ENCODE results near the gene AMH. TPM values are rescaled to one million over a fixed set of nuclear protein-coding genes. Genes with fewer than 3 reads are reported as not detected.

Gene AMH
- total RNA-seq, 1 donor from 2014 or later: 1.5 TPM

- DNase-seq (ENCODE audit: low spot score): no peak
- intact Hi-C loops (cut with DNase I): no loop called here
Measured at GRCh38 chr19:2232286-2233151, 16.6 kb upstream of the AMH start.

GRCh38 chr19:2233601-2234280 is 15.4 kb upstream of the AMH start:
- intact Hi-C loops (cut with DNase I): loop anchor here (1.0 kb wide), 1 partner anchor 31 kb away; no protein-coding TSS in a partner anchor
- DNase-seq (ENCODE audit: low spot score): no peak

- intact Hi-C loops (cut with DNase I): loop anchor here (1.0 to 5.0 kb wide), 2 partner anchors 29 to 82 kb away; no protein-coding TSS in a partner anchor
Measured at GRCh38 chr19:2234996-2235380, 14.1 kb upstream of the AMH start.

GRCh38 chr19:2235381-2236063 is 13.6 kb upstream of the AMH start:
- intact Hi-C loops (cut with DNase I): loop anchor here (1.0 to 5.0 kb wide), 4 partner anchors 34 to 82 kb away; partner anchors contain the start of gene DOT1L
- no peak for DNase-seq (ENCODE audit: low spot score)

More at GRCh38 chr19:2234996-2235380, 14.1 kb upstream of the AMH start:
- no peak for DNase-seq (ENCODE audit: low spot score)

DNA sequence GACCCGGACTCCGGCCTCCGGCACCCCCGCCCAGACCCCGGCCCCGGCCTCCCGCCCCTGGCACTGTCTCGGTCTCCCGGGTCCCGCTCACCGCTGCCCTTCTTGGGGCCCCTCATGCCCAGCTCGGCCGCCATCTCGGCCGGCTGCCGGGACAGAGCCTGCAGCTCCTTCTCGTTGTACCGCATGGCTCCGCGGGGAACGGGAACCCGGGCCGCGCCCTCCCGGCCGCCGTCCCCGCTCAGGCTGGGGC is 13.1 kb upstream of the AMH start:
- intact Hi-C loops (cut with DNase I): loop anchor here (1.0 to 5.0 kb wide), 4 partner anchors 33 to 81 kb away; partner anchors contain the start of gene DOT1L
- DNase-seq (ENCODE audit: low spot score): no peak

GRCh38 chr19:2236314-2237050 is 12.6 kb upstream of the AMH start, which contains the start of the genes PLEKHJ1 and SF3A2:
TSS of gene PLEKHJ1 (minus strand) at chr19:2236329. CDS start at chr19:2236248, 81 bp downstream.
TSS of gene SF3A2 (plus strand) at chr19:2236824. CDS start at chr19:2243419, 6,595 bp downstream.
- intact Hi-C loops (cut with DNase I): loop anchor here (1.0 to 5.0 kb wide), 4 partner anchors 33 to 81 kb away; partner anchors contain the start of gene DOT1L
- peak; percentile 98 for DNase-seq (ENCODE audit: low spot score)

- intact Hi-C loops (cut with DNase I): loop anchor here (2.0 to 5.0 kb wide), 2 partner anchors 74 to 80 kb away; partner anchors contain the start of gene DOT1L
- DNase-seq (ENCODE audit: low spot score): no peak
Measured at GRCh38 chr19:2237051-2237868, 11.9 kb upstream of the AMH start.

- DNase-seq (ENCODE audit: low spot score): no peak
- intact Hi-C loops (cut with DNase I): loop anchor here (2.0 to 5.0 kb wide), 2 partner anchors 75 to 79 kb away; partner anchors contain the start of gene DOT1L
Measured at GRCh38 chr19:2237869-2238153, 11.3 kb upstream of the AMH start.

DNA sequence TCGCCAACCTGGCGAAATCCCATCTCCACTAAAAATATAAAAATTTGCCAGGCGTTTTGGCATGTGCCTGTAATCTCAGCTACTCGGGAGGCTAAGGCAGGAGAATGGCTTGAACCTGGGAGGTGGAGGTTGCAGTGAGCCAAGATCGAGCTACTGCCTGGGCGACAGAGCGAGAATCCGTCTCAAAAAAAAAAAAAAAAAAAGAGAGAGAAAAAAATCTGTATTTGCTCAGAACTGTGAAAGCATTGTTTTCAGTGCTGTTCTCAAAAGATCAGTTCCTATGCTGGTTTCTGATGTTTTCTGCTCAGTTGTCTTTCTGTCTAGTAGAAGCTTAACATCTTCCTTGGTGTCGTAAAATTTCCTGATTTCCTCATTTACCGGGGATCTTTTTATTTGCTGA is 9.9 kb upstream of the AMH start:
- DNase-seq (ENCODE audit: low spot score): no peak
- intact Hi-C loops (cut with DNase I): loop anchor here (5.0 kb wide), 1 partner anchor 78 kb away; no protein-coding TSS in a partner anchor

GRCh38 chr19:2239771-2240770 is 9.1 kb upstream of the AMH start:
- intact Hi-C loops (cut with DNase I): loop anchor here (5.0 kb wide), 1 partner anchor 77 kb away; no protein-coding TSS in a partner anchor
- DNase-seq (ENCODE audit: low spot score): no peak

GRCh38 chr19:2240881-2241760 is 8.0 kb upstream of the AMH start:
- no peak for DNase-seq (ENCODE audit: low spot score)
- intact Hi-C loops (cut with DNase I): no loop called here

GRCh38 chr19:2242092-2242537 is 7.0 kb upstream of the AMH start:
- DNase-seq (ENCODE audit: low spot score): no peak
- intact Hi-C loops (cut with DNase I): no loop called here

DNA sequence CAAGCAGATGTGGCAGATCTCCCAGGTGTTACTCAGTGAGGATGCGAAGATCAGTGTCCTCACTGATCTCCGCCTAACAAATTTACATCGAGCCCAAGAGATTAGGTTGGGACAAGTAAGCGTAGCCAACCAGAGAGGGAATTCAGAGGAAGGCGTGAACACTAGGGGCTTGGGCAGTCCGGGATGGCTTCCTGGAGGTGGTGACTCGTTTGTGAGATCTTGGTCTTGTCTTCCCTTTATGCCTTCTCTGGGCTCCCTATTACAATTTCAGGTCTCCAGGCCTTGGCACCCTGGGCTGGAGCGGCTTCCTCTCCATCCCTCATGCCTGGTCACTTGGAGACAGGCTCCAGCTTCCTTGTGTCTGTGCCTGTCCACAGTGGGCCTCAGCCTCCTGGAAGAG is 6.3 kb upstream of the AMH start:
- no peak for DNase-seq (ENCODE audit: low spot score)
- intact Hi-C loops (cut with DNase I): no loop called here

DNA sequence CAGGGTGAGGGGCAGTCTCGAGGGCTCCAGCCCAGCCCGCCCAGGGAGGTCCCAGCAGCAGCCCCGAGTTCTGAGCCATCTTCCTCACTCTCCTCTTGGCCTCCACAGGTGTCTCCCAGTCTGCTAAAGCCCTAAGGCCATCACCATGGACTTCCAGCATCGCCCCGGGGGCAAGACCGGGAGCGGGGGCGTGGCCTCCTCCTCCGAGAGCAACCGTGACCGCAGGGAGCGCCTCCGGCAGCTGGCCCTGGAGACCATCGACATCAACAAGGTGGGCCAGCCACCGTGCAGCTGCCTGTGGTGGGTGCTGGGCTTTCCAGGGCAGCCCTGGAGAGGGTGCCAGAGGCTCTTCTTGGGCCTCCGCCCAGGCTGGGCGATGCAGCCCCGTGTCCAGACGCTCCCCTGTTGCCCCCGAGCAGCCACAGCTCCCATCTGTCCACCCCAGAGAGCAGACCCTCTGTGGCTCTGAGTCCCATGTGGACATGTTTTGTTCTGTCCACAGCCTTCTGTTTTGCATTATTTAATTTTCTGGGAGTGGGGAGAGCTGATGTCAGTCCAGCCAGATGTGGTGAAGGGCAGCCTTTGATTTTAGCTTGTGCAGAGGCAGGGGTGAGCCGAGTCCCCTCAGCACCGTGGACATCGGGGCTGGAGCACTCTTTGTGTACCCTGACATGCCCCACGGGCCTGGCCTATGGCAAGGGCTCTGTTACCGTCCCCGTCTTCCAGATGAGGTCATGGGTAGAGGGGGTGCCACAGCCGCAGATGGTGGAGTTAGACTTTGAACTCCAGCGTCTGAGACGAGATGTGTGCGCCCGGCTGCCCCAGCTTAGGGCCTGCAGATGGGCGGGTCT is 5.6 kb upstream of the AMH start:
- DNase-seq (ENCODE audit: low spot score): no peak
- intact Hi-C loops (cut with DNase I): no loop called here

DNA sequence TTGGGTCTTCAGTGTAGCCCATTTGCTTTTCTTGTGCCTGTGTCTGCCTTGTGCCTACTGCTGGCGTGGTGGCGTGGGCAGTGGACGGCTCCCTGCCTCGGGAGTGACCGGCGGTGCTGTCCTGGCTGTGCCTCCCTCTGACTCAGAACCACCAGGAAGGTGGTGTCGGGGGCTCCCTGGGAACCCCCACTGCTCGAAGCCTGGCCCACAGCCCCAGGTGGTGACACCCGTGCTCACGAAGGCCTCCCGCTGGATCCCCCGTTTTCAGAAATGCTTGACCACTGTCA is 5.1 kb upstream of the AMH start:
- intact Hi-C loops (cut with DNase I): no loop called here
- DNase-seq (ENCODE audit: low spot score): no peak

DNA sequence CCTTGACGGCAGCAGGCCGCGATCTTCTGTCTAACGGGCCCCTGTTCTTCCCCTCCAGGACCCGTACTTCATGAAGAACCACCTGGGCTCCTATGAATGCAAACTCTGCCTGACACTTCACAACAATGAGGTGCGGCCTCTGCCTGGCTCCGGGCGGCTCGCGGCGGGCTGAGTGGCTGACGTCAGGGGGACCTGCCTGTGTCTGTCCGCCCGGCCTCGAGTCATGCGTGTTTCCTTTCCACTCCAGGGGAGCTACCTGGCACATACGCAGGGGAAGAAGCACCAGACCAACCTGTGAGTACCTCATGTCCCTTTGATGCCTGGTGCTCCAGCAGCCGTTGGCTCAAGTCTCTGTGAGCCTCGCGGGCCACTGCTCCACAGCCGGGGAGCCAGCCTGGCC is 4.6 kb upstream of the AMH start:
- intact Hi-C loops (cut with DNase I): no loop called here
- no peak for DNase-seq (ENCODE audit: low spot score)
